ELR (cell line): ENCODE measurements around the gene PRKCSH.
"Not testable (repeated sequence)": the region's sequence is repeated elsewhere in the genome, so short reads cannot be mapped to it uniquely, and the experiment has no call there.

Source experiments
- DNase-seq: peaks from one replicate; pipeline ENCODE4 v3.0.0-alpha.2; 2015; ENCODE audit warnings: low read depth

The PRKCSH gene

GRCh38 chr19:11450570-11451326, 15.3 kb downstream of the PRKCSH start:
- no peak for DNase-seq

GRCh38 chr19:11451327-11451870, 16.0 kb downstream of the PRKCSH start:
- no peak for DNase-seq

- DNase-seq, result no peak
These were observed 16.6 kb downstream of the PRKCSH start for GRCh38 chr19:11451871-11452619.

- DNase-seq, result no peak
These were observed 17.3 kb downstream of the PRKCSH start for GRCh38 chr19:11452620-11453310.

- no peak for DNase-seq
These were observed 18.3 kb downstream of the PRKCSH start for GRCh38 chr19:11453468-11454341.

GRCh38 chr19:11455233-11455554, 19.8 kb downstream of the PRKCSH start:
- DNase-seq, result not testable (repeated sequence)

- no peak for DNase-seq
These were observed 21.2 kb downstream of the PRKCSH start for GRCh38 chr19:11456659-11457058.

GRCh38 chr19:11457115-11457514, 21.7 kb downstream of the PRKCSH start:
- DNase-seq, result no peak

- DNase-seq, result no peak
These were observed 22.4 kb downstream of the PRKCSH start for GRCh38 chr19:11457831-11458230.

GRCh38 chr19:11458236-11458900, 22.9 kb downstream of the PRKCSH start:
- no peak for DNase-seq

- not testable (repeated sequence) for DNase-seq
These were observed 23.5 kb downstream of the PRKCSH start for GRCh38 chr19:11458912-11459311.

GRCh38 chr19:11460207-11460606, 24.8 kb downstream of the PRKCSH start:
- no peak for DNase-seq

- no peak for DNase-seq
These were observed 26.0 kb downstream of the PRKCSH start for GRCh38 chr19:11461453-11461852.

- DNase-seq, result no peak
These were observed 28.0 kb downstream of the PRKCSH start for GRCh38 chr19:11463391-11463790.

GRCh38 chr19:11464333-11465265, 29.2 kb downstream of the PRKCSH start:
- DNase-seq, result no peak

- no peak for DNase-seq
These were observed 30.2 kb downstream of the PRKCSH start for GRCh38 chr19:11465600-11465999.

GRCh38 chr19:11468266-11468845, 32.9 kb downstream of the PRKCSH start:
- DNase-seq, result not testable (repeated sequence)

GRCh38 chr19:11473725-11474124, 38.3 kb downstream of the PRKCSH start:
- DNase-seq, result no peak

GRCh38 chr19:11475343-11475742, 39.9 kb downstream of the PRKCSH start:
- not testable (repeated sequence) for DNase-seq

- no peak for DNase-seq
These were observed 40.4 kb downstream of the PRKCSH start for GRCh38 chr19:11475861-11476260.
